GM23338 (cell line): Measurements from ENCODE around the gene FGFRL1. TPM values are rescaled to one million over a fixed set of nuclear protein-coding genes. Genes with fewer than 3 reads are reported as not detected.

ENCODE experiments used
- ATAC-seq: fragments of 200-7000 bp; cut with Tn5 transposase; 3 replicates; pipeline ENCODE4 v1.9.1; 2020
- DNase-seq: peaks from one replicate; pipeline ENCODE4 v3.0.0-alpha.2; 2015; ENCODE audit warnings: low spot score
- H2AFZ ChIP-seq: fragments of 200-600 bp; sonication (generic); 2 replicates; pipeline ENCODE4 v1.8.0; 2016; ENCODE audit warnings: antibody characterized with exemption, mild to moderate bottlenecking, moderate library complexity
- H3F3A ChIP-seq: fragments of 200-600 bp; sonication (generic); replicated peaks from 2 replicates; pipeline ENCODE4 v1.8.0; 2017; ENCODE audit warnings: antibody characterized with exemption, mixed run types, low read depth
- H3K27ac ChIP-seq: fragments of 200-600 bp; sonication (generic); 2 replicates; pipeline ENCODE4 v1.6.1; 2016; ENCODE audit warnings: low read depth
- H3K27me3 ChIP-seq: fragments of 200-600 bp; sonication (generic); 2 replicates; pipeline ENCODE4 v1.8.0; 2016; ENCODE audit warnings: mild to moderate bottlenecking, mixed run types, moderate library complexity; ENCODE audit not compliant: insufficient read depth
- H3K36me3 ChIP-seq: fragments of 200-600 bp; sonication (generic); 2 replicates; pipeline ENCODE4 v1.8.0; 2016; ENCODE audit warnings: mild to moderate bottlenecking; ENCODE audit not compliant: insufficient read depth
- H3K4me1 ChIP-seq: fragments of 200-600 bp; sonication (generic); 2 replicates; pipeline ENCODE4 v1.8.0; 2016; ENCODE audit warnings: mild to moderate bottlenecking, moderate library complexity; ENCODE audit not compliant: insufficient read depth
- H3K4me2 ChIP-seq: fragments of 200-600 bp; sonication (generic); 2 replicates; pipeline ENCODE4 v1.7.1; 2017; ENCODE audit warnings: mixed run types
- H3K4me3 ChIP-seq: fragments of 200-600 bp; sonication (generic); 2 replicates; pipeline ENCODE4 v1.6.1; 2016; ENCODE audit warnings: mixed run types
- H3K79me2 ChIP-seq: fragments of 200-600 bp; sonication (generic); replicated peaks from 2 replicates; pipeline ENCODE4 v1.8.0; 2017; ENCODE audit warnings: mild to moderate bottlenecking; ENCODE audit not compliant: insufficient read depth
- H3K9me2 ChIP-seq: fragments of 200-600 bp; sonication (generic); 2 replicates; pipeline ENCODE4 v1.8.0; 2017; ENCODE audit not compliant: insufficient read depth
- H4K20me1 ChIP-seq: fragments of 200-600 bp; sonication (generic); replicated peaks from 2 replicates; pipeline ENCODE4 v1.8.0; 2017; ENCODE audit warnings: mild to moderate bottlenecking; ENCODE audit not compliant: insufficient read depth
- H3K27ac Mint-ChIP-seq: 2 replicates; pipeline ENCODE4 v1.8.0; 2020; ENCODE audit warnings: inconsistent platforms, mild to moderate bottlenecking, moderate library complexity, mixed read lengths
- H3K27me3 Mint-ChIP-seq: 3 replicates; pipeline ENCODE4 v1.8.0; 2022; ENCODE audit warnings: low read depth, mild to moderate bottlenecking, moderate library complexity, mixed read lengths, inconsistent platforms; ENCODE audit not compliant: insufficient read depth, poor library complexity
- H3K36me3 Mint-ChIP-seq: 3 replicates; pipeline ENCODE4 v1.8.0; 2021; ENCODE audit warnings: low read depth, mild to moderate bottlenecking, inconsistent platforms, moderate library complexity, mixed read lengths
- H3K4me1 Mint-ChIP-seq: 3 replicates; pipeline ENCODE4 v1.8.0; 2020; ENCODE audit warnings: mild to moderate bottlenecking, inconsistent platforms, mixed read lengths
- H3K4me3 Mint-ChIP-seq: 3 replicates; pipeline ENCODE4 v1.8.0; 2021; ENCODE audit warnings: moderate library complexity, mild to moderate bottlenecking, inconsistent platforms, mixed read lengths
- H3K9me3 Mint-ChIP-seq: 3 replicates; pipeline ENCODE4 v1.8.0; 2020; ENCODE audit warnings: moderate library complexity, mild to moderate bottlenecking, inconsistent platforms, mixed read lengths
- CREB1 ChIP-seq: fragments of 250-450 bp; sonication (Bioruptor Pico); IDR thresholded peaks from 2 replicates; pipeline ENCODE4 v1.5.0; 2020; ENCODE audit warnings: low read depth, mild to moderate bottlenecking, moderate library complexity
- CTCF ChIP-seq, 2 experiments: fragments of 200-600 bp in 1 of 2; sonication (generic) in 1 of 2; conservative IDR thresholded peaks; 2 replicates each; pipeline versions ENCODE4 v1.5.1 to v1.6.1; 2016 to 2017; ENCODE audit warnings: antibody characterized with exemption in 2 of 2, low read depth in 2 of 2, mild to moderate bottlenecking in 2 of 2, moderate library complexity in 1 of 2
- ETS1 ChIP-seq: IDR thresholded peaks from 2 replicates; pipeline ENCODE4 v1.6.1; 2016; ENCODE audit warnings: antibody characterized with exemption
- EZH2 ChIP-seq: fragments of 200-600 bp; sonication (generic); IDR thresholded peaks from one replicate; pipeline ENCODE4 v1.8.0; 2017; ENCODE audit warnings: antibody characterized with exemption, mild to moderate bottlenecking, low read depth; ENCODE audit not compliant: unreplicated experiment
- EZH2phosphoT487 ChIP-seq: fragments of 200-600 bp; sonication (generic); IDR thresholded peaks from one replicate; pipeline ENCODE4 v1.8.1; 2018; ENCODE audit warnings: antibody characterized with exemption; ENCODE audit not compliant: unreplicated experiment
- JUNB ChIP-seq: IDR thresholded peaks from one replicate; pipeline ENCODE4 v1.6.1; 2016; ENCODE audit warnings: antibody characterized with exemption; ENCODE audit not compliant: unreplicated experiment
- NANOG ChIP-seq: IDR thresholded peaks from 2 replicates; pipeline ENCODE4 v1.6.1; 2016; ENCODE audit warnings: antibody characterized with exemption, borderline replicate concordance
- POLR2AphosphoS5 ChIP-seq: IDR thresholded peaks from 2 replicates; pipeline ENCODE4 v1.6.1; 2016; ENCODE audit warnings: antibody characterized with exemption, low read depth
- STAT1 ChIP-seq: IDR thresholded peaks from one replicate; pipeline ENCODE4 v1.6.1; 2016; ENCODE audit warnings: antibody characterized with exemption; ENCODE audit not compliant: unreplicated experiment
- ZNF114 ChIP-seq: fragments of 250-450 bp; sonication (Bioruptor Pico); IDR thresholded peaks from 2 replicates; pipeline ENCODE4 v1.5.0; 2020; ENCODE audit warnings: mild to moderate bottlenecking, moderate library complexity
- ZNF331 ChIP-seq: fragments of 250-450 bp; sonication (Bioruptor Pico); IDR thresholded peaks from 2 replicates; pipeline ENCODE4 v1.5.0; 2020; ENCODE audit warnings: low read depth, mild to moderate bottlenecking, moderate library complexity
- polyA plus RNA-seq: library from polyadenylated mRNA; unstranded; fragments of >200 nt; fragmentation: Nextera tagmentation; extraction: Ambion mirVana; gene quantifications from 2 replicates; pipeline ENCODE4 v1.2.1, GENCODE V29; 2016
- total RNA-seq: library from RNA; depleted of rRNA; stranded (reverse); fragments of >200 nt; shearing (Covaris generic); gene quantifications from 2 replicates; pipeline ENCODE4 v1.2.3, GENCODE V29; 2014
- TF ChIP-seq, protein P1 (sequence below): IDR thresholded peaks from one replicate; pipeline ENCODE4 v1.6.1; 2018; ENCODE audit warnings: antibody characterized with exemption; ENCODE audit not compliant: unreplicated experiment
- TF ChIP-seq, protein P2 (sequence below): fragments of 250-450 bp; sonication (Bioruptor Pico); IDR thresholded peaks from 2 replicates; pipeline ENCODE4 v1.5.0; 2020; ENCODE audit warnings: mild to moderate bottlenecking, moderate library complexity

The FGFRL1 gene
- total and polyA plus RNA-seq, 2 experiments from 2014 or later: 7.0 to 35.8 TPM

GRCh38 chr4:1014291-1015167, 3.1 kb downstream of the FGFRL1 start:
- H3K9me2 ChIP-seq: no peaks in the 10 kb centered on the region
- no peak overlapping the region for H3K4me3 ChIP-seq
- no peak overlapping the region for H3K27ac ChIP-seq
- H3K79me2 ChIP-seq: 0 out of 2 replicates have a peak, but pooled peaks cover 3% of the 10 kb centered on the region
- no peak overlapping the region for H3K4me2 ChIP-seq
- Mint-ChIP-seq H3K4me3 (no peak overlapping the region; the same call in 2 of the 3 replicates), H3K36me3 (no peaks in the 10 kb centered on the region; the same call in 2 of the 3 replicates), H3K9me3 (no peaks in the 10 kb centered on the region), H3K4me1 (peaks cover 5% of the 10 kb centered on the region; the same call in 2 of the 3 replicates), H3K27ac (no peak overlapping the region), H3K27me3 (peaks cover 13% of the 10 kb centered on the region)
- DNase-seq (no peak), ATAC-seq (no peak)
- no peak overlapping the region for H2AFZ ChIP-seq
- peaks cover 6% of the 10 kb centered on the region; the same call in 1 of the 2 replicates for H4K20me1 ChIP-seq
- no peaks in the 10 kb centered on the region; the same call in 1 of the 2 replicates for H3K4me1 ChIP-seq
- H3F3A ChIP-seq: 0 out of 2 replicates have a peak, but pooled peaks cover 5% of the 10 kb centered on the region
- no peak for TF ChIP-seq ZNF331 (CRISPR knock-in tag)
- TF ChIP-seq STAT1: no peak
- TF ChIP-seq, protein P1, sequence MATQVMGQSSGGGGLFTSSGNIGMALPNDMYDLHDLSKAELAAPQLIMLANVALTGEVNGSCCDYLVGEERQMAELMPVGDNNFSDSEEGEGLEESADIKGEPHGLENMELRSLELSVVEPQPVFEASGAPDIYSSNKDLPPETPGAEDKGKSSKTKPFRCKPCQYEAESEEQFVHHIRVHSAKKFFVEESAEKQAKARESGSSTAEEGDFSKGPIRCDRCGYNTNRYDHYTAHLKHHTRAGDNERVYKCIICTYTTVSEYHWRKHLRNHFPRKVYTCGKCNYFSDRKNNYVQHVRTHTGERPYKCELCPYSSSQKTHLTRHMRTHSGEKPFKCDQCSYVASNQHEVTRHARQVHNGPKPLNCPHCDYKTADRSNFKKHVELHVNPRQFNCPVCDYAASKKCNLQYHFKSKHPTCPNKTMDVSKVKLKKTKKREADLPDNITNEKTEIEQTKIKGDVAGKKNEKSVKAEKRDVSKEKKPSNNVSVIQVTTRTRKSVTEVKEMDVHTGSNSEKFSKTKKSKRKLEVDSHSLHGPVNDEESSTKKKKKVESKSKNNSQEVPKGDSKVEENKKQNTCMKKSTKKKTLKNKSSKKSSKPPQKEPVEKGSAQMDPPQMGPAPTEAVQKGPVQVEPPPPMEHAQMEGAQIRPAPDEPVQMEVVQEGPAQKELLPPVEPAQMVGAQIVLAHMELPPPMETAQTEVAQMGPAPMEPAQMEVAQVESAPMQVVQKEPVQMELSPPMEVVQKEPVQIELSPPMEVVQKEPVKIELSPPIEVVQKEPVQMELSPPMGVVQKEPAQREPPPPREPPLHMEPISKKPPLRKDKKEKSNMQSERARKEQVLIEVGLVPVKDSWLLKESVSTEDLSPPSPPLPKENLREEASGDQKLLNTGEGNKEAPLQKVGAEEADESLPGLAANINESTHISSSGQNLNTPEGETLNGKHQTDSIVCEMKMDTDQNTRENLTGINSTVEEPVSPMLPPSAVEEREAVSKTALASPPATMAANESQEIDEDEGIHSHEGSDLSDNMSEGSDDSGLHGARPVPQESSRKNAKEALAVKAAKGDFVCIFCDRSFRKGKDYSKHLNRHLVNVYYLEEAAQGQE: no peak
- no peak for TF ChIP-seq EZH2
- TF ChIP-seq, protein P2, sequence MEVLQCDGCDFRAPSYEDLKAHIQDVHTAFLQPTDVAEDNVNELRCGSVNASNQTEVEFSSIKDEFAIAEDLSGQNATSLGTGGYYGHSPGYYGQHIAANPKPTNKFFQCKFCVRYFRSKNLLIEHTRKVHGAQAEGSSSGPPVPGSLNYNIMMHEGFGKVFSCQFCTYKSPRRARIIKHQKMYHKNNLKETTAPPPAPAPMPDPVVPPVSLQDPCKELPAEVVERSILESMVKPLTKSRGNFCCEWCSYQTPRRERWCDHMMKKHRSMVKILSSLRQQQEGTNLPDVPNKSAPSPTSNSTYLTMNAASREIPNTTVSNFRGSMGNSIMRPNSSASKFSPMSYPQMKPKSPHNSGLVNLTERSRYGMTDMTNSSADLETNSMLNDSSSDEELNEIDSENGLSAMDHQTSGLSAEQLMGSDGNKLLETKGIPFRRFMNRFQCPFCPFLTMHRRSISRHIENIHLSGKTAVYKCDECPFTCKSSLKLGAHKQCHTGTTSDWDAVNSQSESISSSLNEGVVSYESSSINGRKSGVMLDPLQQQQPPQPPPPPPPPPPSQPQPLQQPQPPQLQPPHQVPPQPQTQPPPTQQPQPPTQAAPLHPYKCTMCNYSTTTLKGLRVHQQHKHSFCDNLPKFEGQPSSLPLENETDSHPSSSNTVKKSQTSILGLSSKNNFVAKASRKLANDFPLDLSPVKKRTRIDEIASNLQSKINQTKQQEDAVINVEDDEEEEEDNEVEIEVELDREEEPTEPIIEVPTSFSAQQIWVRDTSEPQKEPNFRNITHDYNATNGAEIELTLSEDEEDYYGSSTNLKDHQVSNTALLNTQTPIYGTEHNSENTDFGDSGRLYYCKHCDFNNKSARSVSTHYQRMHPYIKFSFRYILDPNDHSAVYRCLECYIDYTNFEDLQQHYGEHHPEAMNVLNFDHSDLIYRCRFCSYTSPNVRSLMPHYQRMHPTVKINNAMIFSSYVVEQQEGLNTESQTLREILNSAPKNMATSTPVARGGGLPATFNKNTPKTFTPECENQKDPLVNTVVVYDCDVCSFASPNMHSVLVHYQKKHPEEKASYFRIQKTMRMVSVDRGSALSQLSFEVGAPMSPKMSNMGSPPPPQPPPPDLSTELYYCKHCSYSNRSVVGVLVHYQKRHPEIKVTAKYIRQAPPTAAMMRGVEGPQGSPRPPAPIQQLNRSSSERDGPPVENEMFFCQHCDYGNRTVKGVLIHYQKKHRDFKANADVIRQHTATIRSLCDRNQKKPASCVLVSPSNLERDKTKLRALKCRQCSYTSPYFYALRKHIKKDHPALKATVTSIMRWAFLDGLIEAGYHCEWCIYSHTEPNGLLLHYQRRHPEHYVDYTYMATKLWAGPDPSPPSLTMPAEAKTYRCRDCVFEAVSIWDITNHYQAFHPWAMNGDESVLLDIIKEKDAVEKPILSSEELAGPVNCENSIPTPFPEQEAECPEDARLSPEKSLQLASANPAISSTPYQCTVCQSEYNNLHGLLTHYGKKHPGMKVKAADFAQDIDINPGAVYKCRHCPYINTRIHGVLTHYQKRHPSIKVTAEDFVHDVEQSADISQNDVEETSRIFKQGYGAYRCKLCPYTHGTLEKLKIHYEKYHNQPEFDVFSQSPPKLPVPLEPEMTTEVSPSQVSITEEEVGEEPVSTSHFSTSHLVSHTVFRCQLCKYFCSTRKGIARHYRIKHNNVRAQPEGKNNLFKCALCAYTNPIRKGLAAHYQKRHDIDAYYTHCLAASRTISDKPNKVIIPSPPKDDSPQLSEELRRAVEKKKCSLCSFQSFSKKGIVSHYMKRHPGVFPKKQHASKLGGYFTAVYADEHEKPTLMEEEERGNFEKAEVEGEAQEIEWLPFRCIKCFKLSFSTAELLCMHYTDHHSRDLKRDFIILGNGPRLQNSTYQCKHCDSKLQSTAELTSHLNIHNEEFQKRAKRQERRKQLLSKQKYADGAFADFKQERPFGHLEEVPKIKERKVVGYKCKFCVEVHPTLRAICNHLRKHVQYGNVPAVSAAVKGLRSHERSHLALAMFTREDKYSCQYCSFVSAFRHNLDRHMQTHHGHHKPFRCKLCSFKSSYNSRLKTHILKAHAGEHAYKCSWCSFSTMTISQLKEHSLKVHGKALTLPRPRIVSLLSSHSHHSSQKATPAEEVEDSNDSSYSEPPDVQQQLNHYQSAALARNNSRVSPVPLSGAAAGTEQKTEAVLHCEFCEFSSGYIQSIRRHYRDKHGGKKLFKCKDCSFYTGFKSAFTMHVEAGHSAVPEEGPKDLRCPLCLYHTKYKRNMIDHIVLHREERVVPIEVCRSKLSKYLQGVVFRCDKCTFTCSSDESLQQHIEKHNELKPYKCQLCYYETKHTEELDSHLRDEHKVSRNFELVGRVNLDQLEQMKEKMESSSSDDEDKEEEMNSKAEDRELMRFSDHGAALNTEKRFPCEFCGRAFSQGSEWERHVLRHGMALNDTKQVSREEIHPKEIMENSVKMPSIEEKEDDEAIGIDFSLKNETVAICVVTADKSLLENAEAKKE (CRISPR knock-in tag): no peak
- no peak for TF ChIP-seq EZH2phosphoT487
- TF ChIP-seq NANOG: no peak
- no peak for TF ChIP-seq ETS1
- no peak for TF ChIP-seq CTCF (conservative IDR thresholded peaks at IDR 0.05; ENCODE audit: low read depth in 2 of 2)
- TF ChIP-seq CREB1 (CRISPR knock-in tag): no peak
- TF ChIP-seq ZNF114 (CRISPR knock-in tag): no peak
- no peak for TF ChIP-seq JUNB
- no peak for TF ChIP-seq POLR2AphosphoS5
- H3K27me3 ChIP-seq: peaks cover 14% of the 10 kb centered on the region
- H3K36me3 ChIP-seq: no peaks in the 10 kb centered on the region
